Trophoblast cell (in vitro differentiated cells and primary cell): Measurements from ENCODE around the gene TSEN34.

Source experiments
- DNase-seq, 2 donors: peaks; one replicate each; pipeline ENCODE4 v3.0.0-alpha.2; 2016
- H2AFZ ChIP-seq: 2 replicates; pipeline ENCODE4 v1.6.1; 2013; ENCODE audit warnings: low read length, moderate library complexity, mild to moderate bottlenecking; ENCODE audit not compliant: insufficient read depth, poor library complexity
- H2AK5ac ChIP-seq: 2 replicates; pipeline ENCODE4 v1.6.1; 2013; ENCODE audit warnings: mild to moderate bottlenecking, low read length
- H2BK120ac ChIP-seq: 2 replicates; pipeline ENCODE4 v1.6.1; 2013; ENCODE audit warnings: low read length, mild to moderate bottlenecking, moderate library complexity; ENCODE audit not compliant: insufficient read depth, poor library complexity
- H2BK12ac ChIP-seq: 2 replicates; pipeline ENCODE4 v1.6.1; 2013; ENCODE audit warnings: mild to moderate bottlenecking, low read length, moderate library complexity
- H2BK5ac ChIP-seq: 2 replicates; pipeline ENCODE4 v1.6.1; 2013; ENCODE audit warnings: low read length, low read depth, moderate library complexity, mild to moderate bottlenecking; ENCODE audit not compliant: poor library complexity
- H3K14ac ChIP-seq: 2 replicates; pipeline ENCODE4 v1.6.1; 2013; ENCODE audit warnings: mild to moderate bottlenecking, low read length
- H3K18ac ChIP-seq: 2 replicates; pipeline ENCODE4 v1.6.1; 2013; ENCODE audit warnings: mild to moderate bottlenecking, low read length
- H3K23ac ChIP-seq: 2 replicates; pipeline ENCODE4 v1.6.1; 2013; ENCODE audit warnings: low read length
- H3K27ac ChIP-seq: 2 replicates; pipeline ENCODE4 v1.5.1; 2013; ENCODE audit warnings: low read depth, mild to moderate bottlenecking, inconsistent platforms, low read length, moderate library complexity
- H3K27me3 ChIP-seq: 2 replicates; pipeline ENCODE4 v1.6.1; 2013; ENCODE audit warnings: inconsistent platforms, mild to moderate bottlenecking, low read length, moderate library complexity; ENCODE audit not compliant: insufficient read depth
- H3K36me3 ChIP-seq, 2 experiments: 1 replicate in 1 of 2; 2 replicates in 1 of 2; pipeline ENCODE4 v1.6.1; 2013; ENCODE audit warnings: low read length in 2 of 2, mild to moderate bottlenecking in 2 of 2, moderate library complexity in 1 of 2; ENCODE audit not compliant: insufficient read depth in 2 of 2, control insufficient read depth in 1 of 2
- H3K4ac ChIP-seq: 2 replicates; pipeline ENCODE4 v1.6.1; 2013; ENCODE audit warnings: low read depth, mild to moderate bottlenecking, low read length, moderate library complexity
- H3K4me1 ChIP-seq, 2 experiments: 1 replicate in 1 of 2; 2 replicates in 1 of 2; pipeline ENCODE4 v1.6.1; 2013; ENCODE audit warnings: low read length in 2 of 2, mild to moderate bottlenecking in 2 of 2, moderate library complexity in 1 of 2; ENCODE audit not compliant: insufficient read depth in 2 of 2, control insufficient read depth in 1 of 2
- H3K4me2 ChIP-seq: 2 replicates; pipeline ENCODE4 v1.6.1; 2013; ENCODE audit warnings: inconsistent platforms, mild to moderate bottlenecking, low read length, moderate library complexity
- H3K4me3 ChIP-seq: 2 replicates; pipeline ENCODE4 v1.5.1; 2013; ENCODE audit warnings: mild to moderate bottlenecking, low read depth, low read length, inconsistent platforms
- H3K79me1 ChIP-seq: one replicate; pipeline ENCODE4 v1.6.1; 2013; ENCODE audit warnings: low read length
- H3K79me2 ChIP-seq: 2 replicates; pipeline ENCODE4 v1.6.1; 2013; ENCODE audit warnings: low read length, mild to moderate bottlenecking; ENCODE audit not compliant: control insufficient read depth, insufficient read depth, poor library complexity
- H3K9ac ChIP-seq: 2 replicates; pipeline ENCODE4 v1.6.1; 2013; ENCODE audit warnings: mild to moderate bottlenecking, low read length
- H3K9me3 ChIP-seq: 2 replicates; pipeline ENCODE4 v1.6.1; 2013; ENCODE audit warnings: low read depth, mild to moderate bottlenecking, control low read depth, inconsistent platforms, low read length; ENCODE audit not compliant: insufficient read depth
- H4K12ac ChIP-seq: 2 replicates; pipeline ENCODE4 v1.6.1; 2013; ENCODE audit warnings: low read depth, mild to moderate bottlenecking, low read length, moderate library complexity
- H4K8ac ChIP-seq: 2 replicates; pipeline ENCODE4 v1.6.1; 2013; ENCODE audit warnings: low read depth, mild to moderate bottlenecking, low read length, moderate library complexity
- H4K91ac ChIP-seq: one replicate; pipeline ENCODE4 v1.6.1; 2013; ENCODE audit warnings: low read depth, mild to moderate bottlenecking, low read length, moderate library complexity
- WGBS: extraction: QIAGEN DNeasy Blood & Tissue Kit; methylation state at CpG from one replicate; pipeline ENCODE4 v1.1.7; 2013; ENCODE audit warnings: missing lambda C conversion rate; ENCODE audit not compliant: insufficient read length, insufficient coverage; ENCODE audit errors: extremely low coverage; 5-methylcytosine and 5-hydroxymethylcytosine counted together

Gene TSEN34

DNA sequence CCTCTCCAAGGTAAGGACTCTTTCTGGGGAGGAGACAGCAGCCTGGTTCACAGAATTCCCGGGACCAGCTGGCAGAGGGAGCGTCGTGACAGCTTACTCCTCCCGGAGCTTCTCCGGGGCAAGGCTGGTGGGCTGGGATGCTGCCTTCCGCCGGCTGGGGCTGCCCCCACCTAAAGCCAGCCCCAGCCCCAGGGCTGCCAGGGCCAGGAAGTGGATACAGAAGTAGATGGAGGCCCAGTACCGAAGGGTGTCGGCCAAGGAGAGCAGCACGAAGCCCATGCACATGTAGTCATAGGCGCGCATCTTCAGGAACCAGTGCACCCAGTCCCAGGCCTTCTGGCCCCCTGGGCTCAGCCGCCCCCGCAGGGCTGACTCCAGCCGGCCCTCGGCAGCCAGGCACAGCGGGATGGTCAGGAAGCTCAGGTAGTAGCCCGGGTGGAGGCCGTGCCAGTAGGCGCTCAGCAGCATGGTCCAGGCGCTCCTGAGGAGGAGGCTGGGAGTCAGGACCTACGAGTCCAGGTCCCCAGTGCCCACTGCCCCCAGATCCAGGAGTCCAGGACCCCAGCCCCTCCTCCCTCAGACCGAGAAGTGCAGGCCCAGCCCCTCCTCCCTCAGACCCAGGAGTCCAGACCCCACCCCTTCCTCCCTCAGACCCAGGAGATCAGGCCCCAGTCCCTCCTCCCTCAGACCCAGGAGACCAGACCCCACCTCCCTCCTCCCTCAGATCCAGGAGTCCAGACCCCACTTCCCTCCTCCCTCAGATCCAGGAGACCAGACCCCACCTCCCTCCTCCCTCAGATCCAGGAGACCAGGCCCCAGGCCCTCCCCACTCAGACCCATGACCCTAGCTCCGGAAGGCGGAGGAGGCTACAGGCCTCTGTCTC, 16.9 kb upstream of the TSEN34 start:
- peaks cover 20 to 26% of the 10 kb centered on the region in 2 experiments for H3K36me3 ChIP-seq
- no peak overlapping the region for H3K23ac ChIP-seq
- H3K79me2 ChIP-seq: no peaks in the 10 kb centered on the region
- no peak overlapping the region for H2BK12ac ChIP-seq
- DNase-seq: no peak
- H4K12ac ChIP-seq: no peak overlapping the region
- H3K4me3 ChIP-seq: no peak overlapping the region
- no peaks in the 10 kb centered on the region for H3K27me3 ChIP-seq
- no peak overlapping the region for H2AK5ac ChIP-seq
- H3K4me2 ChIP-seq: no peak overlapping the region
- peaks cover 4 to 10% of the 10 kb centered on the region in 2 experiments for H3K4me1 ChIP-seq
- peaks cover 1% of the 10 kb centered on the region for H3K9me3 ChIP-seq
- no peak overlapping the region for H2AFZ ChIP-seq
- H3K79me1 ChIP-seq: peaks cover 4% of the 10 kb centered on the region
- H4K91ac ChIP-seq: no peak overlapping the region
- no peak overlapping the region for H4K8ac ChIP-seq
- H3K27ac ChIP-seq: no peak overlapping the region
- no peak overlapping the region for H2BK5ac ChIP-seq
- H3K9ac ChIP-seq: no peak overlapping the region
- H3K4ac ChIP-seq: no peak overlapping the region
- no peak overlapping the region for H3K14ac ChIP-seq
- no peak overlapping the region for H2BK120ac ChIP-seq
- WGBS: no CpG with 5 or more reads among the region's 25 CpGs
- no peak overlapping the region for H3K18ac ChIP-seq

DNA sequence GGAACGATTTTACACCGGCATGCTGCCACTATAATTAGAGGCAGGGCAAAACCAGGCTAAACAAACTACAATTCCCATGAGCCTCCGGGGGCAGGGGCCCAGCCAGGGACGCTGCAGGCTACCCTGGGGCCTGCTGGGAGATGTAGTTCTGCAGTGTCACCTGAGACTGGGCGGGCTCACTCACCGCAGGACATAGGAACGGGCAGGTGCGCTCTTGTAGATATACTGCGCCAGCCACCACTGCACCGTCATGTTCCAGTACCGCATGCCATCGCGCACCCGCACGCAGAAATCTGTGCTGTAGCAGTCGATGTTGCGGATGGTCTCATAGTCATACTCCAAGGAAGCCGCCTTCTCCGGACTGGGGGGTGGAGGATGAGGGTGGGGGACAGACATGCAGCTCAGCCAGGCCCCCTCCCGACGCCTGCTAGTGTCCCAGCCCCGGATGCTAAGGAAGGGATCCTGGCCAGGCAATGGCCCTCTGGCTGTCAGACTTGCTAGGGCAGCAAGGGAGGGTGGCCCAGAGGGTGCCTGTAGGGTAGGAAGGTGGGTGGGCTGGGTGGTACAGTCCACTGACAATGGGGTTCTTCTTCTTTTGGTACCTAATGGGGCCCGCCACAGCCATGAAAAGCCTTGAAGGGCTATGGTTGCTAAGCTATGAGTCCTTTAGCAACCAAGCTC, 12.4 kb upstream of the TSEN34 start:
- WGBS: no CpG with 5 or more reads among the region's 23 CpGs

GRCh38 chr19:54179262-54179852, 11.8 kb upstream of the TSEN34 start:
- Histone ChIP-seq H2AK5ac (no peak overlapping the region), H2BK120ac (no peak overlapping the region), H3K79me1 (no peaks in the 10 kb centered on the region), H3K18ac (no peak overlapping the region), H3K9ac (no peak overlapping the region), H3K36me3 (peaks cover 56 to 57% of the 10 kb centered on the region in 2 experiments), H3K79me2 (no peaks in the 10 kb centered on the region), H3K4ac (no peak overlapping the region), H4K8ac (no peak overlapping the region), H3K4me1 (no peaks in the 10 kb centered on the region), H4K91ac (no peak overlapping the region), H3K27me3 (no peaks in the 10 kb centered on the region), H3K23ac (no peak overlapping the region), H3K27ac (no peak overlapping the region), H3K9me3 (peaks cover 5% of the 10 kb centered on the region), H2BK12ac (no peak overlapping the region), H4K12ac (no peak overlapping the region), H3K4me3 (no peak overlapping the region), H2BK5ac (no peak overlapping the region), H3K4me2 (no peak overlapping the region), H3K14ac (no peak overlapping the region), H2AFZ (no peak overlapping the region)
- WGBS: no CpG with 5 or more reads among the region's 10 CpGs
- no peak for DNase-seq

More for the DNA sequence above, 12.4 kb upstream of the TSEN34 start:
- Histone ChIP-seq H3K27ac (no peak overlapping the region), H3K18ac (no peak overlapping the region), H3K9me3 (peaks cover 5% of the 10 kb centered on the region), H3K4me3 (no peak overlapping the region), H3K9ac (no peak overlapping the region), H3K23ac (no peak overlapping the region), H3K79me1 (no peaks in the 10 kb centered on the region), H2AFZ (no peak overlapping the region), H4K12ac (no peak overlapping the region), H4K91ac (no peak overlapping the region), H3K4me1 (no peaks in the 10 kb centered on the region), H2BK12ac (no peak overlapping the region), H2AK5ac (no peak overlapping the region), H3K36me3 (peaks cover 51 to 55% of the 10 kb centered on the region in 2 experiments), H3K27me3 (no peaks in the 10 kb centered on the region), H3K79me2 (no peaks in the 10 kb centered on the region), H3K14ac (no peak overlapping the region), H3K4me2 (no peak overlapping the region), H2BK5ac (no peak overlapping the region), H2BK120ac (no peak overlapping the region), H3K4ac (no peak overlapping the region), H4K8ac (no peak overlapping the region)
- DNase-seq: peak; percentile 56 to 77

- H3K4ac ChIP-seq: no peak overlapping the region
- no peak overlapping the region for H3K9ac ChIP-seq
- H3K4me2 ChIP-seq: no peak overlapping the region
- no peak overlapping the region for H4K91ac ChIP-seq
- H3K18ac ChIP-seq: no peak overlapping the region
- H2AFZ ChIP-seq: no peak overlapping the region
- no CpG with 5 or more reads among the region's 10 CpGs for WGBS
- H2BK12ac ChIP-seq: no peak overlapping the region
- H3K27ac ChIP-seq: no peak overlapping the region
- H2AK5ac ChIP-seq: no peak overlapping the region
- peaks cover 56 to 57% of the 10 kb centered on the region in 2 experiments for H3K36me3 ChIP-seq
- DNase-seq: peak; percentile 33 to 64
- H3K14ac ChIP-seq: no peak overlapping the region
- no peak overlapping the region for H2BK120ac ChIP-seq
- no peak overlapping the region for H3K23ac ChIP-seq
- no peak overlapping the region for H4K8ac ChIP-seq
- H3K9me3 ChIP-seq: peaks cover 5% of the 10 kb centered on the region
- H4K12ac ChIP-seq: no peak overlapping the region
- no peak overlapping the region for H3K4me3 ChIP-seq
- no peaks in the 10 kb centered on the region for H3K79me2 ChIP-seq
- H2BK5ac ChIP-seq: no peak overlapping the region
- H3K79me1 ChIP-seq: no peaks in the 10 kb centered on the region
- no peaks in the 10 kb centered on the region for H3K4me1 ChIP-seq
- H3K27me3 ChIP-seq: no peaks in the 10 kb centered on the region
Measured at GRCh38 chr19:54179921-54180461, 11.1 kb upstream of the TSEN34 start.
